B cell (primary cell): ENCODE results near the gene SELENON.

Experiments
- EZH2 ChIP-seq: IDR thresholded peaks from 2 replicates; pipeline ENCODE4 v1.6.1; 2012; ENCODE audit warnings: borderline replicate concordance, low read depth, mild to moderate bottlenecking, moderate library complexity, low read length; ENCODE audit not compliant: insufficient read depth, poor library complexity, severe bottlenecking
- TF ChIP-seq, protein P1 (sequence below): fragments of 200-600 bp; IDR thresholded peaks from one replicate; pipeline ENCODE4 v1.8.0; 2022; ENCODE audit warnings: antibody characterized with exemption, mild to moderate bottlenecking

DNA sequence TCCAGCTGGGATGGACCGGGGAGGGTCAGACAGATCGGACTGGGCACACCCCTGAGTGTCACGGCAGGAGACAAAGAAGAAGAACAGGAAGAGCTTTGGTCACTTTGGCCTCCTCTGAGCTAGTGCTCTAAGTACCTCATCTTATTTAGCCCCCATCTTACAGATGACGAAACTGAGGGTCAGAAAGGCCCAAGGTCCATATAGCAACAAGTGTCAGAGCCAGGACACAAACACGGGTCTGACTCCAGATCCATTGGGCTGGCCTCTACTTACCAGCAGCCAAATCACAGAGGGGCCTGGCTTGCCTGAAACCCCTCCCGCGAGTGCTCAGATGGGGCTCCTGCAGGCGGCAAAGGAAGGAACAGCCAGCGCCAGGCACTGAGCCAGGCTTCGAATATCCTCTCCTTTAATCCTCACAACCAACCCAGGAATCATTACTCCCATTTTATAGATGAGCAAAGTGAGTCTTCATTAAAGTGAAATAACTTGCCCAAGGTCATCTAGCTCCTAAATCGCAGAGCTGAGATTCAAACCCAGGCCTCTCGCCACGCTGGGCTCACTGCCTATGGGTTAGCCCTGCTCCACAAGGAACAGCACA is 25.7 kb upstream of the SELENON start:
- TF ChIP-seq, protein P1, sequence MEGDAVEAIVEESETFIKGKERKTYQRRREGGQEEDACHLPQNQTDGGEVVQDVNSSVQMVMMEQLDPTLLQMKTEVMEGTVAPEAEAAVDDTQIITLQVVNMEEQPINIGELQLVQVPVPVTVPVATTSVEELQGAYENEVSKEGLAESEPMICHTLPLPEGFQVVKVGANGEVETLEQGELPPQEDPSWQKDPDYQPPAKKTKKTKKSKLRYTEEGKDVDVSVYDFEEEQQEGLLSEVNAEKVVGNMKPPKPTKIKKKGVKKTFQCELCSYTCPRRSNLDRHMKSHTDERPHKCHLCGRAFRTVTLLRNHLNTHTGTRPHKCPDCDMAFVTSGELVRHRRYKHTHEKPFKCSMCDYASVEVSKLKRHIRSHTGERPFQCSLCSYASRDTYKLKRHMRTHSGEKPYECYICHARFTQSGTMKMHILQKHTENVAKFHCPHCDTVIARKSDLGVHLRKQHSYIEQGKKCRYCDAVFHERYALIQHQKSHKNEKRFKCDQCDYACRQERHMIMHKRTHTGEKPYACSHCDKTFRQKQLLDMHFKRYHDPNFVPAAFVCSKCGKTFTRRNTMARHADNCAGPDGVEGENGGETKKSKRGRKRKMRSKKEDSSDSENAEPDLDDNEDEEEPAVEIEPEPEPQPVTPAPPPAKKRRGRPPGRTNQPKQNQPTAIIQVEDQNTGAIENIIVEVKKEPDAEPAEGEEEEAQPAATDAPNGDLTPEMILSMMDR, result no peak
- TF ChIP-seq EZH2, result no peak
